Calu3 (cell line): ENCODE measurements around the gene EIF1. TPM values are rescaled to one million over a fixed set of nuclear protein-coding genes. Genes with fewer than 3 reads are reported as not detected.

ENCODE experiments used
- BruUV-seq: library from RNA; stranded (reverse); fragments of 400-500 nt; replicated peaks from 2 replicates; lab custom pipeline; 2021; lab: Mats Ljungman, UMichigan
- CTCF ChIA-PET: fragments of 300-600 bp; sonication (Branson Sonifier 250); formaldehyde crosslinking; loops from one replicate; lab custom pipeline; 2022; ENCODE audit warnings: antibody characterized with exemption; lab: Charles Lee
- DNase-seq: peaks from one replicate; pipeline ENCODE4 v3.0.0; 2022
- H3K27ac Mint-ChIP-seq: one replicate; pipeline ENCODE4 v1.8.0; 2022; ENCODE audit warnings: mixed read lengths; ENCODE audit not compliant: unreplicated experiment
- H3K27me3 Mint-ChIP-seq: one replicate; pipeline ENCODE4 v1.8.0; 2022; ENCODE audit warnings: mixed read lengths; ENCODE audit not compliant: unreplicated experiment
- H3K36me3 Mint-ChIP-seq: one replicate; pipeline ENCODE4 v1.8.0; 2022; ENCODE audit warnings: mild to moderate bottlenecking, moderate library complexity, mixed read lengths; ENCODE audit not compliant: insufficient read depth, unreplicated experiment
- H3K4me1 Mint-ChIP-seq: one replicate; pipeline ENCODE4 v1.8.0; 2022; ENCODE audit warnings: mild to moderate bottlenecking, low read depth, mixed read lengths; ENCODE audit not compliant: unreplicated experiment
- H3K4me3 Mint-ChIP-seq: one replicate; pipeline ENCODE4 v1.8.0; 2022; ENCODE audit warnings: mild to moderate bottlenecking, low read depth, moderate library complexity, mixed read lengths; ENCODE audit not compliant: unreplicated experiment
- H3K9me3 Mint-ChIP-seq: one replicate; pipeline ENCODE4 v1.8.0; 2022; ENCODE audit warnings: low read depth, mixed read lengths; ENCODE audit not compliant: unreplicated experiment
- intact Hi-C: fragments of 100-400 bp; cut with micrococcal nuclease; formaldehyde crosslinking; loops from one replicate; pipeline ENCODE4 v1.10.0; 2022; ENCODE audit not compliant: unreplicated experiment
- total RNA-seq: library from RNA; stranded (reverse); gene quantifications from 2 replicates; pipeline ENCODE4 v1.2.3, GENCODE V29; 2022
- TF ChIP-seq, protein P1 (sequence below): fragments of 200-600 bp; IDR thresholded peaks from one replicate; pipeline ENCODE4 v1.8.0; 2022; ENCODE audit warnings: antibody characterized with exemption; ENCODE audit not compliant: unreplicated experiment

EIF1 gene
- total RNA-seq, 1 experiment from 2014 or later, result 937 TPM

GRCh38 chr17:41648411-41649195 lies 40.1 kb upstream of the EIF1 start:
- Mint-ChIP-seq H3K27me3 (no peaks in the 10 kb centered on the region), H3K4me1 (peaks cover 33% of the 10 kb centered on the region)

DNA sequence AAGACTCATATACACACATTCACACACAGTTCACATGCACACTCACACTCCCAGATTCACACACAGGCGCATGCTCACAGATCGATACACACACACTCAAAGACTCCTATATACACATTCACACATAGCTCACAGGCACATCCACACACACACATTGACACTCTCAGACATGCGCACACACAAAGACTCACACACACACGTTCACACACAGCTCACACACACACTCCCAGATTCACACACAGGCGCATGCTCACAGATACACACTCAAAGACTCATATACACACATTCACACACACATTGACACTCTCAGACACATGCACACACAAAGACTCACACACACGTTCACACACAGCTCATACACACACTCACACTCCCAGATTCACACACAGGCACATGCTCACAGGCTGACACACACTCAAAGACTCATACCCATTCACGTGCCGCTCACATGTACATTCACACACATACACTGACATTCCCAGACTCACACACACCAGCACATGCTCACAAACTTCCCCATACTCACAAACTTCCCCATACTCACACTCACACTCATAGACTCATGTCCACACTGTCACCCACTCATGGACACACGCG lies 38.7 kb upstream of the EIF1 start:
- intact Hi-C loops, result loop anchor here (5.0 kb wide), 1 partner anchor 68 kb away; no protein-coding TSS in a partner anchor
- no peaks in the 10 kb centered on the region for H3K9me3 Mint-ChIP-seq
- peaks cover 7% of the 10 kb centered on the region for H3K36me3 Mint-ChIP-seq
- no peak overlapping the region for H3K4me3 Mint-ChIP-seq
- no peak for DNase-seq
- no TSS peak for BruUV-seq
- peaks cover 40% of the 10 kb centered on the region for H3K4me1 Mint-ChIP-seq
- TF ChIP-seq, protein P1, sequence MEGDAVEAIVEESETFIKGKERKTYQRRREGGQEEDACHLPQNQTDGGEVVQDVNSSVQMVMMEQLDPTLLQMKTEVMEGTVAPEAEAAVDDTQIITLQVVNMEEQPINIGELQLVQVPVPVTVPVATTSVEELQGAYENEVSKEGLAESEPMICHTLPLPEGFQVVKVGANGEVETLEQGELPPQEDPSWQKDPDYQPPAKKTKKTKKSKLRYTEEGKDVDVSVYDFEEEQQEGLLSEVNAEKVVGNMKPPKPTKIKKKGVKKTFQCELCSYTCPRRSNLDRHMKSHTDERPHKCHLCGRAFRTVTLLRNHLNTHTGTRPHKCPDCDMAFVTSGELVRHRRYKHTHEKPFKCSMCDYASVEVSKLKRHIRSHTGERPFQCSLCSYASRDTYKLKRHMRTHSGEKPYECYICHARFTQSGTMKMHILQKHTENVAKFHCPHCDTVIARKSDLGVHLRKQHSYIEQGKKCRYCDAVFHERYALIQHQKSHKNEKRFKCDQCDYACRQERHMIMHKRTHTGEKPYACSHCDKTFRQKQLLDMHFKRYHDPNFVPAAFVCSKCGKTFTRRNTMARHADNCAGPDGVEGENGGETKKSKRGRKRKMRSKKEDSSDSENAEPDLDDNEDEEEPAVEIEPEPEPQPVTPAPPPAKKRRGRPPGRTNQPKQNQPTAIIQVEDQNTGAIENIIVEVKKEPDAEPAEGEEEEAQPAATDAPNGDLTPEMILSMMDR, result no peak
- H3K27ac Mint-ChIP-seq, result no peak overlapping the region
- H3K27me3 Mint-ChIP-seq, result no peaks in the 10 kb centered on the region
- CTCF ChIA-PET, result interaction anchor here (0.5 to 8.1 kb wide), 11 partner anchors 12 to 1938 kb away, joined by 3 to 245 read pairs (median 4); no protein-coding TSS in a partner anchor

More at GRCh38 chr17:41648411-41649195, 40.1 kb upstream of the EIF1 start:
- peaks cover 7% of the 10 kb centered on the region for H3K36me3 Mint-ChIP-seq
- peak; percentile 98 for DNase-seq
- H3K9me3 Mint-ChIP-seq, result no peaks in the 10 kb centered on the region
- CTCF ChIA-PET, result interaction anchor here (0.6 to 8.1 kb wide), 36 partner anchors 13 to 1603 kb away, joined by 3 to 245 read pairs (median 5); partner anchors contain the start of genes KRT17 and KRT19
- TSS peak; percentile 79 for BruUV-seq
- TF ChIP-seq, protein P1, result peak; percentile 93
- H3K27ac Mint-ChIP-seq, result peak overlapping the region; percentile 62
- intact Hi-C loops, result loop anchor here (1.0 to 5.0 kb wide), 3 partner anchors 14 to 99 kb away; no protein-coding TSS in a partner anchor
- peak overlapping the region; percentile 64 for H3K4me3 Mint-ChIP-seq

DNA sequence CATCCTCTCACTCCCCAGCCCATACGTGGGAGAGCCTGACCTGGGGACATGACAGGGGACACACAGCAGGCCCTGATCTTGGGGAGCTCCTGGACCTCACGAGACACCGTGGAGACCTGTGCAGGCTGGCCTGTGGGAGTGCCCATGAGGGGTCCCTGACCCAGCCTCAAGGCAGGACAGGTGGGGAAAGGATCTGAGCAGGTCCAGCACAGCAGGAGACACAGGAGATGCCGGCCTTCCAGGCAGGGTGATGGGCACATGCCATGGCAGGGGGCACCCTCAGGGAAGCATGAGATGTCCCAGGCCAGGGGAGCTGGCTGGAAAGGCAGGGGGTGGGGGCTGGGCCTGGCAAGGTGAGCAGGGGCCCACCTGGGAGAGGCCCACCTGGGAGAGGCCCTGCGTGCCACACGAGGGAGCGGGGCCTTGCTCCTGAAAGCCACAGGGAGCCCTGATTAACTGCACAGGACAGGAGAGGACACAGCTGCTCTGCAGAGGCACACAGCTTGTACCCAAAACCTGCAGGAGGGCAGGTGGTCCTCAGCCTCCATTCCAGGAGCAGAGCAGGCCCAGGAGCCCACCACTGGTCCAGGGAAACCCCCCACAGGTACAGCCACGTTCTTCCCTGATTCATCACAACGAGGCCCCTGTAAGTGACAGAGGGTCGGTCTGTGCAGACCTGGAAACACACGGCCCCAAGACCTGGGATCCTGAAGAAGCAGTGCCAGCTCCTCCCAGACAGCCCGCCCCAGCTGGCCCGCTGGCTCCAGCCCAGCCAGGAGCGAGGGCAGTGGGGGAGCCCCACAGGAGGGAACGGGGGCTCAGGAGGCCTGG lies 37.7 kb upstream of the EIF1 start:
- Mint-ChIP-seq H3K36me3 (peaks cover 10% of the 10 kb centered on the region), H3K9me3 (no peaks in the 10 kb centered on the region), H3K4me1 (peaks cover 38% of the 10 kb centered on the region), H3K27me3 (no peaks in the 10 kb centered on the region), H3K4me3 (no peak overlapping the region), H3K27ac (peak overlapping the region; percentile 50)
- intact Hi-C loops, result no loop called here
- BruUV-seq, result TSS peak; percentile 24
- CTCF ChIA-PET, result interaction anchor here (0.5 to 8.1 kb wide), 16 partner anchors 11 to 1755 kb away, joined by 3 to 245 read pairs (median 5); no protein-coding TSS in a partner anchor
- TF ChIP-seq, protein P1, result no peak
- DNase-seq, result no peak
